ENCODE measurements around the gene DECR2.

DECR2 gene

DNA sequence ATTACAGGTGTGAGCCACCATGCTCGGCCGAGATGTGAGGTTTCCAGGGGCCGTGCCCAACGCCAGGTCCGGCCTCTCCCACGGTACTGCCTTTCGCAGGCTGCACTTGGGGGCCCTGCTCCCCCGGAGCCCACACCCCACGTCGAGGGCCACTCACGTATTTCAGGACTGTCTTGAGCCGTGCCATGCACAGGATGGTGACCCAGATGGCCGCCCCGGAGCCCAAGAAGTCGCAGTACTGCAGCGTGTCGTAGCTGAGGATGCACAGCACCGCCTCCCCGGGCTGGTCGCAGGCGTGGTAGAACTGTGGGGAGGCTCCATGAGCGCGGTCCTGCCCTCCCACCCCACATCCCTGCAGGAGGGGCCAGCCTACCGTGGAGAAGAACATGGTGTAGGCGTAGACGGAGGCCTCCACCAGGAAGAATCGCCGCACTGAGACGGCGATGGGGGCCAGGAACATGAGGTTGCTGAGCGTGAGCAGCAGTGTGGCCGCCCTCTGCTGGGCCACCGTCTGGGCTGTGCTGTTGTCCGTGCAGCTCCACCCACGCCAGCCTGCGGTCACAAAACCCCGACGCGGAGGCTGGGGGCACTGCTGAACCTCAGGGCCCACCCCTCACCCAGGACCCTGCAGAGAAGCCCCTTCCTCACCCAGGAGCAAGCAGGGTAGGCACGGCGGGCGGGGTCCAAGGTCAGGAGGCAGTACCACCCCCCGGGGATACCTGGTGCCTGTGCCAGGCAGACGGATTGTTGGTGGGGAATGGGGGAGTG is 27.7 kb upstream of the DECR2 start:
- Histone ChIP-seq H3K4me1 (ENCODE audit: control insufficient read depth, insufficient read depth, low read depth, low read length) (peaks cover 21% of the 10 kb centered on the region), H3K4me3 (ENCODE audit: insufficient read depth in 1 of 2, low read depth in 1 of 2, low read length in 2 of 2) (no peak overlapping the region), H3K27ac (ENCODE audit: low read length, poor library complexity, severe bottlenecking) (no peak overlapping the region), H3K27me3 (ENCODE audit: control insufficient read depth in 1 of 2, insufficient read depth in 1 of 2, low read length in 2 of 2) (no peaks in the 10 kb centered on the region), H3K36me3 (ENCODE audit: control insufficient read depth in 1 of 2, insufficient read depth in 2 of 2, low read depth in 1 of 2, low read length in 2 of 2) (peaks cover 55 to 76% of the 10 kb centered on the region in 2 experiments), H3K23ac (ENCODE audit: low read length in 2 of 2) (no peak overlapping the region), H2BK12ac (ENCODE audit: low read length in 2 of 2) (no peak overlapping the region), H3K79me1 (replicated peaks; ENCODE audit: low read length, poor library complexity, severe bottlenecking) (peaks cover 28% of the 10 kb centered on the region), H4K91ac (ENCODE audit: low read length) (no peak overlapping the region), H3K14ac (ENCODE audit: low read length in 2 of 2) (no peak overlapping the region), H2BK120ac (ENCODE audit: low read depth, low read length) (no peak overlapping the region), H3K4me2 (ENCODE audit: low read length, poor library complexity, severe bottlenecking) (no peak overlapping the region), H2BK15ac (ENCODE audit: low read depth, poor library complexity, severe bottlenecking) (no peak overlapping the region), H3K4ac (ENCODE audit: low read depth in 1 of 2, low read length in 2 of 2) (no peak overlapping the region), H3K9me3 (ENCODE audit: control insufficient read depth, low read length) (no peaks in the 10 kb centered on the region), H2BK5ac (ENCODE audit: low read depth, low read length, poor library complexity, severe bottlenecking) (no peak overlapping the region), H2AK5ac (ENCODE audit: low read length, severe bottlenecking) (no peak overlapping the region), H4K8ac (ENCODE audit: low read length) (no peak overlapping the region), H3K18ac (ENCODE audit: low read depth in 1 of 2, low read length in 2 of 2) (no peak overlapping the region), H2AFZ (ENCODE audit: low read depth, low read length) (no peak overlapping the region), H3K9ac (ENCODE audit: low read length) (no peak overlapping the region)
- 95% methylated on average over 40 of the region's 44 CpGs for WGBS
- DNase-seq: no peak

DNA sequence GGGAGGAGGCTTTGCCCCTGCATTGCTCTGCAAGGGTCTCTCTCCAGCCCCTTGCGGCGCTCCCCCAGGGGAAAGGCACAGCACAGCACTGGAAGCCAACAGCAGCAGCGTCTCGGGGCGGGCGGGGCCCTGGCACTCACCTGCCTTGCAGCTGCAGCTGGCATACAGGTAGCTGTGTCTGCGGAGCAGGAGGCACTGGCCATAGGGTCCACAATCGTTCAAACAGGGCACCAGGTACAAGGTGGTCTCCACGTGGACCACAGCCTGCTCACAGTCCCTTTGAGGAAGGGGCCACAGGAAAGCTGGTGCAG is 27.1 kb upstream of the DECR2 start:
- Histone ChIP-seq H4K91ac (ENCODE audit: low read length) (no peak overlapping the region), H3K79me1 (replicated peaks; ENCODE audit: low read length, poor library complexity, severe bottlenecking) (peaks cover 27% of the 10 kb centered on the region), H3K9me3 (ENCODE audit: control insufficient read depth, low read length) (no peaks in the 10 kb centered on the region), H2AK5ac (ENCODE audit: low read length, severe bottlenecking) (no peak overlapping the region), H3K27me3 (ENCODE audit: control insufficient read depth in 1 of 2, insufficient read depth in 1 of 2, low read length in 2 of 2) (no peaks in the 10 kb centered on the region), H3K9ac (ENCODE audit: low read length) (no peak overlapping the region), H3K18ac (ENCODE audit: low read depth in 1 of 2, low read length in 2 of 2) (no peak overlapping the region), H3K4me3 (ENCODE audit: insufficient read depth in 1 of 2, low read depth in 1 of 2, low read length in 2 of 2) (no peak overlapping the region), H2BK5ac (ENCODE audit: low read depth, low read length, poor library complexity, severe bottlenecking) (no peak overlapping the region), H3K4ac (ENCODE audit: low read depth in 1 of 2, low read length in 2 of 2) (no peak overlapping the region), H3K14ac (ENCODE audit: low read length in 2 of 2) (no peak overlapping the region), H3K36me3 (ENCODE audit: control insufficient read depth in 1 of 2, insufficient read depth in 2 of 2, low read depth in 1 of 2, low read length in 2 of 2) (peaks cover 55 to 74% of the 10 kb centered on the region in 2 experiments), H2BK15ac (ENCODE audit: low read depth, poor library complexity, severe bottlenecking) (no peak overlapping the region), H3K4me1 (ENCODE audit: control insufficient read depth, insufficient read depth, low read depth, low read length) (peaks cover 21% of the 10 kb centered on the region), H2BK12ac (ENCODE audit: low read length in 2 of 2) (no peak overlapping the region), H3K27ac (ENCODE audit: low read length, poor library complexity, severe bottlenecking) (no peak overlapping the region), H4K8ac (ENCODE audit: low read length) (no peak overlapping the region), H2BK120ac (ENCODE audit: low read depth, low read length) (no peak overlapping the region), H3K4me2 (ENCODE audit: low read length, poor library complexity, severe bottlenecking) (no peak overlapping the region), H2AFZ (ENCODE audit: low read depth, low read length) (no peak overlapping the region), H3K23ac (ENCODE audit: low read length in 2 of 2) (no peak overlapping the region)
- 97% methylated on average over 9 of the region's 9 CpGs for WGBS
- DNase-seq: no peak

DNA sequence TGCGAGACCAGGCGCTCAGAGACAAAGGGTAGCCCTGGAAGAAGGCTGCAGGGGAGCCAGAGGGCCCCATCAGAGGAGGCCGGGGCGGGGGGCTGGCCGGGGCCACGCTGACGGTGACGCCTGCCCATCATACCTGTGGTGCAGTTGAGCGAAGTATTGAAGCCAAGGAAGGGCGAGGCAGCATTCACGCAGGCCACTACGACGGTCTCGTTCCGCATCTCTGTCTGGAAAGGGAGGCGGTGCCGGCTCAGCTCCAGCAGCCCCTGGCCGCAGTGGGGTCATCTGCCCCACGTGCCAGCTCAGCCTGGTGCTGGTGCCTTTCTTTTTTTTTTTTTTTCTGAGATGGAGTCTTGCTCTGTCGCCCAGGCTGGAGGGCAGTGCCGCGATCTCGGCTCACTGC is 26.5 kb upstream of the DECR2 start:
- Histone ChIP-seq H2BK15ac (ENCODE audit: low read depth, poor library complexity, severe bottlenecking) (no peak overlapping the region), H3K18ac (ENCODE audit: low read depth in 1 of 2, low read length in 2 of 2) (no peak overlapping the region), H3K9me3 (ENCODE audit: control insufficient read depth, low read length) (no peaks in the 10 kb centered on the region), H2BK5ac (ENCODE audit: low read depth, low read length, poor library complexity, severe bottlenecking) (no peak overlapping the region), H2BK120ac (ENCODE audit: low read depth, low read length) (no peak overlapping the region), H3K36me3 (ENCODE audit: control insufficient read depth in 1 of 2, insufficient read depth in 2 of 2, low read depth in 1 of 2, low read length in 2 of 2) (peaks cover 55 to 77% of the 10 kb centered on the region in 2 experiments), H3K27ac (ENCODE audit: low read length, poor library complexity, severe bottlenecking) (no peak overlapping the region), H3K79me1 (replicated peaks; ENCODE audit: low read length, poor library complexity, severe bottlenecking) (peaks cover 31% of the 10 kb centered on the region), H4K91ac (ENCODE audit: low read length) (no peak overlapping the region), H3K4ac (ENCODE audit: low read depth in 1 of 2, low read length in 2 of 2) (no peak overlapping the region), H3K4me2 (ENCODE audit: low read length, poor library complexity, severe bottlenecking) (no peak overlapping the region), H3K4me3 (ENCODE audit: insufficient read depth in 1 of 2, low read depth in 1 of 2, low read length in 2 of 2) (no peak overlapping the region), H3K14ac (ENCODE audit: low read length in 2 of 2) (no peak overlapping the region), H2BK12ac (ENCODE audit: low read length in 2 of 2) (no peak overlapping the region), H3K27me3 (ENCODE audit: control insufficient read depth in 1 of 2, insufficient read depth in 1 of 2, low read length in 2 of 2) (no peaks in the 10 kb centered on the region), H3K9ac (ENCODE audit: low read length) (no peak overlapping the region), H2AK5ac (ENCODE audit: low read length, severe bottlenecking) (no peak overlapping the region), H2AFZ (ENCODE audit: low read depth, low read length) (no peak overlapping the region), H3K23ac (ENCODE audit: low read length in 2 of 2) (no peak overlapping the region), H4K8ac (ENCODE audit: low read length) (no peak overlapping the region), H3K4me1 (ENCODE audit: control insufficient read depth, insufficient read depth, low read depth, low read length) (peaks cover 22% of the 10 kb centered on the region)
- no peak for DNase-seq
- 93% methylated on average over 23 of the region's 23 CpGs for WGBS

DNA sequence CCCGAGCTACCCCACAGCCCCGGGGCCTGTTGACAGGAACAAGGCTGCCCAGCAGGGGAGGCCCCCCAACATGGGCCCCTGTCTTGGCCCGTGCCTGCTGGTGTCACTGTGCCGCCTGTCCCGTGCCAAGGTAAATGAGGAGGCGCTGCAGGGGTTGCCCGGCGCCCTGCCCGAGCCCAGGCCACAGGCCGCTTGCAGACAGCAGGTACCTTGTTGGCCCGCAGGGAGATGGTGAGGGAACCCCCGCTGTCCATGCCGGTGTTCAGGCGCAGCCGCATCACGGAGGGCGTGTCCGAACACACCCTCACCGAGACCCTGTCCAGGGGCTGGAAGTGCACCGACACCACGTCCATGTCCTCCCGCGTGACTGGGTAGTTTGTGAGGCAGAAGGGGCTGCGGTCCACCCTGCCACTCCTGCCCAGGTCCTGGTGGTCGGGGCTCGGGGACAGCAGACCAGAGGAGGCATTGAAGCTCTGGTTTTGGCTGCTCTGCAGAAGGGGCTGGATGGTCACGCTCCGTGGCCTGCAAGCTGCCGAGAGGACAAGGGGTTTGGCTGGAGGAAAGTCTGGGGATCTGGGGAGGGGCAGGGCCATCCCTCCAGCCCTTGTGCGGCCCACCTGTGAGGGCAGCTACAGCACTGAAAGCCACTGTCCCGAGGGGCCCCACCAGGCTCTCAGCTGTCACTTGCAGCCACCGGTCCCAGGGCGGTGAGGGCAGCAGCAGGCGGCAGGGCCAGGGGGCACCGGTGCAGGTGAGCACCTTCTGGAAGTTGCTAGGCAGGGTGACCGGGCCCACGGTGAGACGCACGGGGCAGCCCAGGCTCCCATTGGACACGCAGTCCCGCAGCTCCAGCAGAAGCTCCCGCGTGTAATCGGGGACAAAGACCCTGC is 25.5 kb upstream of the DECR2 start:
- WGBS: 96% methylated on average over 44 of the region's 44 CpGs
- no peak for DNase-seq
- Histone ChIP-seq H3K36me3 (ENCODE audit: control insufficient read depth in 1 of 2, insufficient read depth in 2 of 2, low read depth in 1 of 2, low read length in 2 of 2) (peaks cover 55 to 74% of the 10 kb centered on the region in 2 experiments), H3K9ac (ENCODE audit: low read length) (no peak overlapping the region), H3K4me2 (ENCODE audit: low read length, poor library complexity, severe bottlenecking) (no peak overlapping the region), H3K23ac (ENCODE audit: low read length in 2 of 2) (no peak overlapping the region), H3K27ac (ENCODE audit: low read length, poor library complexity, severe bottlenecking) (no peak overlapping the region), H2AFZ (ENCODE audit: low read depth, low read length) (no peak overlapping the region), H2AK5ac (ENCODE audit: low read length, severe bottlenecking) (no peak overlapping the region), H3K18ac (ENCODE audit: low read depth in 1 of 2, low read length in 2 of 2) (no peak overlapping the region), H2BK12ac (ENCODE audit: low read length in 2 of 2) (no peak overlapping the region), H4K91ac (ENCODE audit: low read length) (no peak overlapping the region), H3K27me3 (ENCODE audit: control insufficient read depth in 1 of 2, insufficient read depth in 1 of 2, low read length in 2 of 2) (no peaks in the 10 kb centered on the region), H2BK120ac (ENCODE audit: low read depth, low read length) (no peak overlapping the region), H3K14ac (ENCODE audit: low read length in 2 of 2) (no peak overlapping the region), H3K4me1 (ENCODE audit: control insufficient read depth, insufficient read depth, low read depth, low read length) (peaks cover 24% of the 10 kb centered on the region), H4K8ac (ENCODE audit: low read length) (no peak overlapping the region), H3K9me3 (ENCODE audit: control insufficient read depth, low read length) (no peaks in the 10 kb centered on the region), H2BK15ac (ENCODE audit: low read depth, poor library complexity, severe bottlenecking) (no peak overlapping the region), H2BK5ac (ENCODE audit: low read depth, low read length, poor library complexity, severe bottlenecking) (no peak overlapping the region), H3K79me1 (replicated peaks; ENCODE audit: low read length, poor library complexity, severe bottlenecking) (peaks cover 33% of the 10 kb centered on the region), H3K4ac (ENCODE audit: low read depth in 1 of 2, low read length in 2 of 2) (no peak overlapping the region), H3K4me3 (ENCODE audit: insufficient read depth in 1 of 2, low read depth in 1 of 2, low read length in 2 of 2) (no peak overlapping the region)

Measured in mesenchymal stem cell (in vitro differentiated cells and primary cell).